Esophagus muscularis mucosa (tissue), 4 donors: ENCODE data around the gene COMT. TPM values are rescaled to one million over a fixed set of nuclear protein-coding genes. Genes with fewer than 3 reads are reported as not detected.
A peak's percentile ranks its signal among the peaks of the same experiment; 100 is the strongest.

Source experiments
- DNase-seq: peaks from one replicate; pipeline ENCODE4 v3.0.0-alpha.2; 2017; ENCODE audit errors: extremely low spot score
- H3K27ac ChIP-seq, 4 donors: fragments of 200-600 bp; sonication (generic); replicated peaks in 1 of 4; 1 replicate in 3 of 4; 2 replicates in 1 of 4; pipeline ENCODE4 v1.5.1; 2016 to 2019; ENCODE audit warnings: mild to moderate bottlenecking in 1 of 4
- H3K27me3 ChIP-seq, 4 donors: fragments of 200-600 bp; sonication (generic); one replicate each; pipeline versions ENCODE4 v1.5.1 to v1.6.0; 2016 to 2019
- H3K36me3 ChIP-seq, 4 donors: fragments of 200-600 bp; sonication (generic); one replicate each; pipeline ENCODE4 v1.5.1; 2016 to 2019
- H3K4me1 ChIP-seq, 4 donors: fragments of 200-600 bp; sonication (generic); one replicate each; pipeline ENCODE4 v1.5.1; 2016 to 2019
- H3K4me3 ChIP-seq, 4 donors: fragments of 200-600 bp; sonication (generic); 1 replicate in 2 of 4; 2 replicates in 2 of 4; pipeline ENCODE4 v1.5.1; 2016 to 2019; ENCODE audit warnings: mild to moderate bottlenecking in 4 of 4, moderate library complexity in 1 of 4
- H3K9me3 ChIP-seq, 4 donors: fragments of 200-600 bp; sonication (generic); 1 replicate in 3 of 4; 2 replicates in 1 of 4; pipeline ENCODE4 v1.5.1; 2016 to 2019
- CTCF ChIP-seq, 3 experiments: fragments of 200-600 bp in 2 of 3; fragments of 450-650 bp in 1 of 3; sonication (generic) in 2 of 3; IDR thresholded peaks; one replicate each; pipeline ENCODE4 v1.5.1; 2017 to 2019; ENCODE audit warnings: antibody characterized with exemption in 3 of 3, mild to moderate bottlenecking in 2 of 3, moderate library complexity in 1 of 3
- EP300 ChIP-seq: sonication (generic); formaldehyde crosslinking; IDR thresholded peaks from one replicate; pipeline ENCODE4 v1.6.1; 2017; ENCODE audit warnings: antibody characterized with exemption
- POLR2A ChIP-seq: fragments of 450-650 bp; IDR thresholded peaks from one replicate; pipeline ENCODE4 v1.6.1; 2017; ENCODE audit warnings: antibody characterized with exemption, moderate library complexity, mild to moderate bottlenecking, low read depth
- POLR2AphosphoS5 ChIP-seq, 2 donors: sonication (generic); formaldehyde crosslinking; IDR thresholded peaks; one replicate each; pipeline ENCODE4 v1.6.1; 2017; ENCODE audit warnings: antibody characterized with exemption in 2 of 2
- WGBS: methylation state at CpG from one replicate; pipeline ENCODE4 v1.1.5; 2018; 5-methylcytosine and 5-hydroxymethylcytosine counted together
- intact Hi-C: fragments of 100-400 bp; cut with DNase I; formaldehyde crosslinking; loops from one replicate; pipeline ENCODE4 v1.15.1; 2023
- total RNA-seq, 4 donors: library from RNA; depleted of rRNA; stranded (reverse); fragments of >200 nt; gene quantifications; one replicate each; pipeline versions ENCODE4 v1.1.0 to v1.2.1, GENCODE V29; 2016

The COMT gene
- total RNA-seq, 4 donors from 2014 or later: 141 to 231 (median 196) TPM

- Histone ChIP-seq H3K36me3 (peaks cover 15 to 35% (median 24%) of the 10 kb centered on the region in 4 donors), H3K4me1 (peaks cover 28 to 48% (median 38%) of the 10 kb centered on the region in 4 donors), H3K27ac (peak overlapping the region in 1 of 4 donors; percentile 44), H3K4me3 (no peak overlapping the region), H3K27me3 (no peaks in the 10 kb centered on the region), H3K9me3 (no peaks in the 10 kb centered on the region)
- intact Hi-C loops: no loop called here
- 87% methylated on average over 12 of the region's 12 CpGs for WGBS
- DNase-seq: no peak
- no peak for TF ChIP-seq CTCF (IDR thresholded peaks at IDR 0.05)
- no peak for TF ChIP-seq POLR2A
- no peak for TF ChIP-seq EP300
- no peak for TF ChIP-seq POLR2AphosphoS5 (IDR thresholded peaks at IDR 0.05)
Measured at GRCh38 chr22:19960491-19961200, 19.1 kb downstream of the COMT start.

DNA sequence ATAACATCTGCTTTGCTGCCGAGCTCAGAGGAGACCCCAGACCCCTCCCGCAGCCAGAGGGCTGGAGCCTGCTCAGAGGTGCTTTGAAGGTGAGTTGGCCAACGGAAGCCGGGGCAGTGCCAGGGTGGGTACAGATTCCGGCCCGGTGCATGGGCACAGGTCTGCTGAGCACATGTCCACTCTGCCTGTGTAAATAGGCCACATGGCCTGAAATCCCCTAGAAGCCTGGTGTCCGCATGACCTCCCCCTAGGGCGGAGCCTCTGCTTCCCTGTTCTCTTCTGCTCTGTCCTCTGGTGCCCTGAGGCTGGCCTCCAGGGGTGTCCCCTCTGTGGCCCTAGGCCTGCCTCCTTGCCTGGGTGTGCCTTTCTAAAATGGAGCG, 19.6 kb downstream of the COMT start:
- H3K27me3 ChIP-seq: no peaks in the 10 kb centered on the region
- intact Hi-C loops: no loop called here
- H3K9me3 ChIP-seq: no peaks in the 10 kb centered on the region
- no peak for DNase-seq
- 90% methylated on average over 2 of the region's 9 CpGs for WGBS
- no peak overlapping the region for H3K4me3 ChIP-seq
- no peak overlapping the region for H3K27ac ChIP-seq
- peaks cover 28 to 46% (median 38%) of the 10 kb centered on the region in 4 donors for H3K4me1 ChIP-seq
- peaks cover 15 to 40% (median 27%) of the 10 kb centered on the region in 4 donors for H3K36me3 ChIP-seq
- TF ChIP-seq POLR2A: no peak
- no peak for TF ChIP-seq POLR2AphosphoS5 (IDR thresholded peaks at IDR 0.05)
- TF ChIP-seq CTCF (IDR thresholded peaks at IDR 0.05): no peak
- TF ChIP-seq EP300: no peak

DNA sequence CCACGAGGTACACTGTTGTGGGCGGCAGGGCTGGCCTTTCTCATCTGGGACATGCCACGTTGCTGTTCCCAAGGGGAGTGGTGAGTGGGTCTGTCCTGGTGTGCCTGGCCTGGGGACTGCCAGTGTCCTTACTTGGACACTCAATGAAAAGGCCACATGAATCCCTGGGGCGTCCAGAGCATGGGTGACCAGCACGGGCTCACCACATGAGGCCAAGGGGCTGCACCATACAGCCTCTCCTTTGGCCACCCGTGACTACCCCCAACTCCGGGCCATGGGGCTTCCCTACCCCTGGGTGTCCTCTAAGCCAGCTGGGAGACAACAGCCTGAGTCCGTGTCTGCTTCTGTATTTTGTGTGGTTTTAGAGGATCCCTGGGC, 20.3 kb downstream of the COMT start:
- Histone ChIP-seq H3K4me1 (peaks cover 28 to 46% (median 38%) of the 10 kb centered on the region in 4 donors), H3K4me3 (no peak overlapping the region), H3K9me3 (no peaks in the 10 kb centered on the region), H3K27ac (no peak overlapping the region), H3K27me3 (no peaks in the 10 kb centered on the region), H3K36me3 (peaks cover 15 to 47% (median 33%) of the 10 kb centered on the region in 4 donors)
- WGBS: 82% methylated on average over 5 of the region's 8 CpGs
- intact Hi-C loops: no loop called here
- no peak for DNase-seq
- no peak for TF ChIP-seq POLR2AphosphoS5 (IDR thresholded peaks at IDR 0.05)
- TF ChIP-seq POLR2A: no peak
- no peak for TF ChIP-seq CTCF (IDR thresholded peaks at IDR 0.05)
- no peak for TF ChIP-seq EP300

GRCh38 chr22:19962246-19962908, 20.8 kb downstream of the COMT start:
- no peak for DNase-seq
- TF ChIP-seq CTCF (IDR thresholded peaks at IDR 0.05) (peak in 2 of 3 experiments; percentile 27 to 42), POLR2A (no peak), POLR2AphosphoS5 (IDR thresholded peaks at IDR 0.05) (no peak)
- H3K9me3 ChIP-seq: no peaks in the 10 kb centered on the region
- H3K27me3 ChIP-seq: no peaks in the 10 kb centered on the region
- intact Hi-C loops: no loop called here
- H3K4me3 ChIP-seq: no peak overlapping the region
- 68% methylated on average over 14 of the region's 22 CpGs for WGBS
- H3K4me1 ChIP-seq: peaks cover 28 to 46% (median 38%) of the 10 kb centered on the region in 4 donors
- H3K36me3 ChIP-seq: peaks cover 15 to 52% (median 38%) of the 10 kb centered on the region in 4 donors
- no peak overlapping the region for H3K27ac ChIP-seq
